A549 treated with Hydrocortisone at 1 μM for 4 hours (cell line): ENCODE data around the gene CHFR. TPM values are rescaled to one million over a fixed set of nuclear protein-coding genes. Genes with fewer than 3 reads are reported as not detected.

Experiments
- total RNA-seq: library from RNA; stranded (reverse); fragments of 200-300 nt; extraction: Qiagen RNA extraction; gene quantifications from 5 replicates; pipeline ENCODE4 v1.2.3, GENCODE V29; 2022

The CHFR gene
- total RNA-seq: 20.6 to 26.6 TPM (median 22.6 TPM) in 5 replicates

GRCh38 chr12:132887513-132888351, at the start of gene CHFR:
Gene CHFR (minus strand): TSS chr12:132887605. CDS start chr12:132887328, 277 bp downstream.

GRCh38 chr12:132828706-132829534, 58.5 kb downstream of the CHFR start, which contains the start of gene GOLGA3:
Gene GOLGA3 (minus strand): TSS chr12:132828869. CDS start chr12:132822128, 6,741 bp downstream.

Other genes starting within 250 kb of the CHFR start
- 41.1 to 50.1 TPM (median 43.1 TPM) in 5 replicates for gene POLE, start 200.3 kb downstream of the CHFR start, total RNA-seq
- gene PXMP2, start 200.0 kb downstream of the CHFR start, total RNA-seq: 20.9 to 32.5 TPM (median 32.0 TPM) in 5 replicates
- gene PGAM5, start 176.8 kb downstream of the CHFR start, total RNA-seq: 45.5 to 55.1 TPM (median 53.3 TPM) in 5 replicates
- 67.9 to 87.0 TPM (median 74.3 TPM) in 5 replicates for gene ANKLE2, start 125.8 kb downstream of the CHFR start, total RNA-seq
- gene GOLGA3, start 58.7 kb downstream of the CHFR start, total RNA-seq: 19.4 to 30.2 TPM (median 21.1 TPM) in 5 replicates
- 2.1 to 4.1 TPM (median 3.1 TPM) in 5 replicates for gene ZNF605, start 68.7 kb upstream of the CHFR start, total RNA-seq
- gene ZNF26, start 98.8 kb upstream of the CHFR start, total RNA-seq: 7.0 to 10.3 TPM (median 7.8 TPM) in 5 replicates
- 10.6 to 15.8 TPM (median 11.9 TPM) in 5 replicates for gene ZNF84, start 149.9 kb upstream of the CHFR start, total RNA-seq
- 8.7 to 9.8 TPM (median 9.1 TPM) in 5 replicates for gene ZNF140, start 193.3 kb upstream of the CHFR start, total RNA-seq
- 0.16 to 0.46 TPM (median 0.37 TPM) in 5 replicates for gene ZNF891, start 242.7 kb upstream of the CHFR start, total RNA-seq
- gene ZNF10, start 243.0 kb upstream of the CHFR start, total RNA-seq: 1.1 to 1.9 TPM (median 1.3 TPM) in 5 replicates